Panc1 (cell line): ENCODE data around the gene DBR1. TPM values are rescaled to one million over a fixed set of nuclear protein-coding genes. Genes with fewer than 3 reads are reported as not detected.
A peak's percentile ranks its signal among the peaks of the same experiment; 100 is the strongest.

Experiments used
- ATAC-seq: fragments of 200-7000 bp; cut with Tn5 transposase; 2 replicates; pipeline ENCODE4 v1.9.1; 2020; ENCODE audit warnings: mild to moderate bottlenecking, moderate library complexity
- BruUV-seq: library from RNA; stranded (reverse); fragments of 400-500 nt; replicated peaks from 2 replicates; lab custom pipeline; 2021; lab: Mats Ljungman, UMichigan
- CTCF ChIA-PET: fragments of 300-600 bp; sonication (Branson Sonifier 250); formaldehyde crosslinking; loops from one replicate; lab custom pipeline; 2022; ENCODE audit warnings: antibody characterized with exemption; lab: Charles Lee
- POLR2A ChIA-PET: fragments of 300-600 bp; sonication (Branson Sonifier 250); formaldehyde crosslinking; loops from one replicate; lab custom pipeline; 2022; ENCODE audit warnings: antibody characterized with exemption; lab: Charles Lee
- DNase-seq: peaks from one replicate; pipeline ENCODE4 v3.0.0-alpha.2; 2010; ENCODE audit warnings: low read depth, low spot score
- H3K27ac ChIP-seq: 2 replicates; pipeline ENCODE4 v1.5.1; 2011; ENCODE audit warnings: mild to moderate bottlenecking, low read length, inconsistent platforms
- H3K27me3 ChIP-seq: fragments of 200-500 bp; sonication (Bioruptor generic); 2 replicates; pipeline ENCODE4 v1.6.0; 2014; ENCODE audit warnings: low read length, inconsistent platforms; ENCODE audit not compliant: control insufficient read depth, insufficient read depth
- H3K36me3 ChIP-seq: fragments of 200-500 bp; sonication (Bioruptor generic); 2 replicates; pipeline ENCODE4 v1.5.1; 2014; ENCODE audit warnings: inconsistent platforms, mild to moderate bottlenecking, low read length, moderate library complexity; ENCODE audit not compliant: control insufficient read depth, insufficient read depth
- H3K4me1 ChIP-seq: 2 replicates; pipeline ENCODE4 v1.5.1; 2011; ENCODE audit warnings: inconsistent platforms, mild to moderate bottlenecking, low read length, moderate library complexity; ENCODE audit not compliant: control insufficient read depth, insufficient read depth
- H3K4me3 ChIP-seq, 2 experiments: 2 replicates each; pipeline ENCODE4 v1.5.1; 2011 to 2012; ENCODE audit warnings: low read depth in 2 of 2, low read length in 2 of 2, mild to moderate bottlenecking in 2 of 2, inconsistent platforms in 1 of 2, moderate library complexity in 1 of 2
- H3K9me3 ChIP-seq: fragments of 200-500 bp; sonication (Bioruptor generic); 2 replicates; pipeline ENCODE4 v1.5.1; 2014; ENCODE audit warnings: low read depth, mild to moderate bottlenecking, inconsistent platforms, low read length, moderate library complexity; ENCODE audit not compliant: control insufficient read depth, insufficient read depth
- CTCF ChIP-seq: fragments of 450-650 bp; IDR thresholded peaks from 2 replicates; pipeline ENCODE4 v1.5.1; 2017; ENCODE audit warnings: mild to moderate bottlenecking
- POLR2AphosphoS5 ChIP-seq: IDR thresholded peaks from 2 replicates; pipeline ENCODE4 v1.6.1; 2012; ENCODE audit warnings: mild to moderate bottlenecking, low read depth, low read length, moderate library complexity
- REST ChIP-seq, 2 experiments: IDR thresholded peaks; 2 replicates each; pipeline ENCODE4 v1.6.1; 2011 to 2012; ENCODE audit warnings: low read depth in 2 of 2, control low read depth in 1 of 2, low read length in 1 of 2, mild to moderate bottlenecking in 1 of 2, moderate library complexity in 1 of 2; ENCODE audit not compliant: insufficient read depth in 1 of 2
- SIN3A ChIP-seq: IDR thresholded peaks from 2 replicates; pipeline ENCODE4 v1.6.1; 2012; ENCODE audit warnings: low read depth, mild to moderate bottlenecking, low read length, moderate library complexity, borderline replicate concordance; ENCODE audit not compliant: insufficient read depth
- TCF7L2 ChIP-seq: IDR thresholded peaks from 2 replicates; pipeline ENCODE4 v1.6.1; 2011; ENCODE audit warnings: mild to moderate bottlenecking, low read depth, low read length, inconsistent platforms
- in situ Hi-C: cut with HindIII; loops from 2 replicates; pipeline ENCODE4 v1.10.0; 2016; ENCODE audit warnings: low sequenced_read_pairs, low pct_unique_long_range_greater_than_20kb
- intact Hi-C: fragments of 100-400 bp; cut with micrococcal nuclease; formaldehyde crosslinking; loops from one replicate; pipeline ENCODE4 v1.10.0; 2022; ENCODE audit not compliant: unreplicated experiment
- total RNA-seq: library from RNA; stranded (reverse); gene quantifications from one replicate; pipeline ENCODE4 v1.2.1, GENCODE V29; 2021; ENCODE audit not compliant: unreplicated experiment

DBR1 gene
- total RNA-seq, 1 experiment from 2014 or later = 21.8 TPM

- Histone ChIP-seq H3K36me3 (no peaks in the 10 kb centered on the region; the same call in 1 of the 2 replicates), H3K27me3 (no peaks in the 10 kb centered on the region; the same call in 1 of the 2 replicates), H3K4me1 (peaks cover 21% of the 10 kb centered on the region), H3K9me3 (no peaks in the 10 kb centered on the region), H3K4me3 (peak overlapping the region; percentile 75 to 92), H3K27ac (peak overlapping the region; percentile 91)
- ChIA-PET POLR2A (no interaction called here), CTCF (no interaction called here)
- intact Hi-C loops = no loop called here
- DNase-seq (no peak), ATAC-seq (peak; percentile 28; the same call in 1 of the 2 replicates)
- TF ChIP-seq REST (IDR thresholded peaks at IDR 0.05; ENCODE audit: insufficient read depth in 1 of 2, low read depth in 2 of 2, low read length in 1 of 2) (no peak), TCF7L2 (no peak), SIN3A (no peak), POLR2AphosphoS5 (no peak), CTCF (no peak)
- BruUV-seq = no TSS peak
- in situ Hi-C loops = no loop called here
These were observed 11.5 kb upstream of the DBR1 start for GRCh38 chr3:138186221-138186620.

GRCh38 chr3:138184994-138185393 lies 10.3 kb upstream of the DBR1 start:
- Histone ChIP-seq H3K27ac (no peak overlapping the region), H3K36me3 (no peaks in the 10 kb centered on the region; the same call in 1 of the 2 replicates), H3K4me1 (peaks cover 21% of the 10 kb centered on the region), H3K27me3 (no peaks in the 10 kb centered on the region; the same call in 1 of the 2 replicates), H3K9me3 (no peaks in the 10 kb centered on the region), H3K4me3 (no peak overlapping the region)
- DNase-seq = no peak
- ChIA-PET POLR2A (no interaction called here), CTCF (no interaction called here)
- in situ Hi-C loops = no loop called here
- intact Hi-C loops = loop anchor here (5.0 kb wide), 2 partner anchors 142 to 232 kb away; partner anchors contain the start of gene NME9
- BruUV-seq = no TSS peak
- no peak for TF ChIP-seq REST (IDR thresholded peaks at IDR 0.05; ENCODE audit: insufficient read depth in 1 of 2, low read depth in 2 of 2, low read length in 1 of 2)
- no peak for TF ChIP-seq CTCF
- TF ChIP-seq POLR2AphosphoS5 = no peak
- TF ChIP-seq SIN3A = no peak
- TF ChIP-seq TCF7L2 = no peak
- no peak for ATAC-seq
